ENCODE results near the gene KHDRBS2.

- TF ChIP-seq USF2 (IDR thresholded peaks at IDR 0.05; ENCODE audit: low read depth, low read length): no peak
- TF ChIP-seq CTCF (conservative IDR thresholded peaks at IDR 0.05; ENCODE audit: low read depth, low read length): no peak
- TF ChIP-seq RAD21 (IDR thresholded peaks at IDR 0.05; ENCODE audit: low read length): no peak
- no peak for TF ChIP-seq RFX5 (IDR thresholded peaks at IDR 0.05; ENCODE audit: low read depth, low read length)
- no peak for TF ChIP-seq MAFK (IDR thresholded peaks at IDR 0.05; ENCODE audit: low read depth, low read length)
- TF ChIP-seq CEBPB (IDR thresholded peaks at IDR 0.05; ENCODE audit: low read depth, low read length): no peak
- no peak for TF ChIP-seq MAZ (IDR thresholded peaks at IDR 0.05; ENCODE audit: borderline replicate concordance, low read depth, low read length)
- TF ChIP-seq POLR2A (IDR thresholded peaks at IDR 0.05; ENCODE audit: low read depth, low read length): no peak
- no peak for TF ChIP-seq SMC3 (IDR thresholded peaks at IDR 0.05; ENCODE audit: low read depth, low read length)
- no peak for TF ChIP-seq NFE2L2 (IDR thresholded peaks at IDR 0.05; ENCODE audit: low read depth, low read length)
- no peak for TF ChIP-seq RCOR1 (IDR thresholded peaks at IDR 0.05; ENCODE audit: insufficient replicate concordance, low read length)
- no peak for TF ChIP-seq ELK1 (IDR thresholded peaks at IDR 0.05; ENCODE audit: borderline replicate concordance, low read depth, low read length)
- TF ChIP-seq CHD1 (IDR thresholded peaks at IDR 0.05; ENCODE audit: low read depth, low read length): no peak
Observed at GRCh38 chr6:61640463-61640862, 645.6 kb downstream of the KHDRBS2 start.

Data from IMR-90 (cell line).